C4-2B (cell line): ENCODE data around the gene TMBIM1.

Experiments
- ZFX ChIP-seq: fragments of 450-650 bp; IDR thresholded peaks from 2 replicates; pipeline ENCODE4 v1.6.1; 2017
- TF ChIP-seq, protein P1 (sequence below): fragments of 450-650 bp; conservative IDR thresholded peaks from 2 replicates; pipeline ENCODE4 v1.5.1; 2017; ENCODE audit warnings: mild to moderate bottlenecking

DNA sequence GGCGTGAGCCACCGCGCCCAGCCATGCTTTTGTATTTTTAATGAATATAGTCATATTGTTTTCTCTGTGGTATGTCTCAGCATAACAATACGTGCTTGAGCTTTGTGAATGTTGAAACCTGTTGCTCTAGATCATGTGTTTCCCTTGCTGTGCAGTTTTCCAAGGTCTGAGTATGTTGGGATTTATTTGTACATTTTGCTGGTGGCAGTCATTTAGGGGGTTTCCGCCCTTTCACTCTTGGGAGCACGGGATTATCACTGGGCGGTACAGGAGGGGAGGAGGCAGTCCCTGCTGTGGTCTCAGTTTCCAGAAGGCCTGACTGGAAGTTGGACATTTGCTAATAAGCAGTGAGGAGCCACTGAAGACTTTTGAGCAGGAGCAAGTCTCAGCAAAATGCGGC lies 39.4 kb upstream of the TMBIM1 start:
- TF ChIP-seq, protein P1, sequence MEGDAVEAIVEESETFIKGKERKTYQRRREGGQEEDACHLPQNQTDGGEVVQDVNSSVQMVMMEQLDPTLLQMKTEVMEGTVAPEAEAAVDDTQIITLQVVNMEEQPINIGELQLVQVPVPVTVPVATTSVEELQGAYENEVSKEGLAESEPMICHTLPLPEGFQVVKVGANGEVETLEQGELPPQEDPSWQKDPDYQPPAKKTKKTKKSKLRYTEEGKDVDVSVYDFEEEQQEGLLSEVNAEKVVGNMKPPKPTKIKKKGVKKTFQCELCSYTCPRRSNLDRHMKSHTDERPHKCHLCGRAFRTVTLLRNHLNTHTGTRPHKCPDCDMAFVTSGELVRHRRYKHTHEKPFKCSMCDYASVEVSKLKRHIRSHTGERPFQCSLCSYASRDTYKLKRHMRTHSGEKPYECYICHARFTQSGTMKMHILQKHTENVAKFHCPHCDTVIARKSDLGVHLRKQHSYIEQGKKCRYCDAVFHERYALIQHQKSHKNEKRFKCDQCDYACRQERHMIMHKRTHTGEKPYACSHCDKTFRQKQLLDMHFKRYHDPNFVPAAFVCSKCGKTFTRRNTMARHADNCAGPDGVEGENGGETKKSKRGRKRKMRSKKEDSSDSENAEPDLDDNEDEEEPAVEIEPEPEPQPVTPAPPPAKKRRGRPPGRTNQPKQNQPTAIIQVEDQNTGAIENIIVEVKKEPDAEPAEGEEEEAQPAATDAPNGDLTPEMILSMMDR, result no peak
- TF ChIP-seq ZFX, result no peak
